ENCODE data around the gene POU2F3.

The POU2F3 gene

GRCh38 chr11:120239713-120240640 lies at the start of gene POU2F3:
Gene POU2F3, plus strand, starts transcription at chr11:120240140. Its CDS starts 204 bp downstream, at chr11:120240344.
- Histone ChIP-seq H3K9me3 (ENCODE audit: control insufficient read depth in 1 of 2, low read length in 2 of 2) (no peaks in the 10 kb centered on the region), H3K27me3 (ENCODE audit: low read depth, low read length) (peaks cover 20% of the 10 kb centered on the region), H3K36me3 (ENCODE audit: control insufficient read depth in 1 of 2, insufficient read depth in 2 of 2, low read length in 2 of 2) (no peaks in the 10 kb centered on the region), H3K27ac (ENCODE audit: low read length) (no peak within 1 kb of the TSS), H3K4me3 (ENCODE audit: low read depth in 1 of 2, low read length in 2 of 2) (no peak within 1 kb of the TSS), H3K4me1 (ENCODE audit: control insufficient read depth in 1 of 2, insufficient read depth in 2 of 2, low read length in 2 of 2) (peaks cover 3 to 9% of the 10 kb centered on the region in 2 donors)

GRCh38 chr11:120191058-120191457 lies 48.9 kb upstream of the POU2F3 start:
- H3K4me1 ChIP-seq (ENCODE audit: control insufficient read depth in 1 of 2, insufficient read depth in 2 of 2, low read length in 2 of 2): peaks cover 14 to 17% of the 10 kb centered on the region in 2 donors
- no peaks in the 10 kb centered on the region for H3K9me3 ChIP-seq (ENCODE audit: control insufficient read depth in 1 of 2, low read length in 2 of 2)
- H3K36me3 ChIP-seq (ENCODE audit: control insufficient read depth in 1 of 2, insufficient read depth in 2 of 2, low read length in 2 of 2): no peaks in the 10 kb centered on the region
- H3K4me3 ChIP-seq (ENCODE audit: low read depth in 1 of 2, low read length in 2 of 2): no peak overlapping the region
- H3K27ac ChIP-seq (ENCODE audit: low read length): no peak overlapping the region
- H3K27me3 ChIP-seq (ENCODE audit: low read depth, low read length): no peaks in the 10 kb centered on the region

- H3K36me3 ChIP-seq (ENCODE audit: control insufficient read depth in 1 of 2, insufficient read depth in 2 of 2, low read length in 2 of 2): no peaks in the 10 kb centered on the region
- no peak overlapping the region for H3K27ac ChIP-seq (ENCODE audit: low read length)
- no peak overlapping the region for H3K4me3 ChIP-seq (ENCODE audit: low read depth in 1 of 2, low read length in 2 of 2)
- no peaks in the 10 kb centered on the region for H3K9me3 ChIP-seq (ENCODE audit: control insufficient read depth in 1 of 2, low read length in 2 of 2)
- H3K4me1 ChIP-seq (ENCODE audit: control insufficient read depth in 1 of 2, insufficient read depth in 2 of 2, low read length in 2 of 2): peaks cover 6 to 7% of the 10 kb centered on the region in 2 donors
- H3K27me3 ChIP-seq (ENCODE audit: low read depth, low read length): no peaks in the 10 kb centered on the region
These were observed 46.9 kb upstream of the POU2F3 start for GRCh38 chr11:120192831-120193625.

GRCh38 chr11:120194166-120194565 lies 45.8 kb upstream of the POU2F3 start:
- H3K27ac ChIP-seq (ENCODE audit: low read length): no peak overlapping the region
- peaks cover 0 to 7% of the 10 kb centered on the region in 2 donors for H3K4me1 ChIP-seq (ENCODE audit: control insufficient read depth in 1 of 2, insufficient read depth in 2 of 2, low read length in 2 of 2)
- no peaks in the 10 kb centered on the region for H3K27me3 ChIP-seq (ENCODE audit: low read depth, low read length)
- no peaks in the 10 kb centered on the region for H3K36me3 ChIP-seq (ENCODE audit: control insufficient read depth in 1 of 2, insufficient read depth in 2 of 2, low read length in 2 of 2)
- no peak overlapping the region for H3K4me3 ChIP-seq (ENCODE audit: low read depth in 1 of 2, low read length in 2 of 2)
- no peaks in the 10 kb centered on the region for H3K9me3 ChIP-seq (ENCODE audit: control insufficient read depth in 1 of 2, low read length in 2 of 2)

- H3K36me3 ChIP-seq (ENCODE audit: control insufficient read depth in 1 of 2, insufficient read depth in 2 of 2, low read length in 2 of 2): no peaks in the 10 kb centered on the region
- no peak overlapping the region for H3K4me3 ChIP-seq (ENCODE audit: low read depth in 1 of 2, low read length in 2 of 2)
- H3K4me1 ChIP-seq (ENCODE audit: control insufficient read depth in 1 of 2, insufficient read depth in 2 of 2, low read length in 2 of 2): peaks cover 0 to 7% of the 10 kb centered on the region in 2 donors
- H3K27me3 ChIP-seq (ENCODE audit: low read depth, low read length): no peaks in the 10 kb centered on the region
- H3K27ac ChIP-seq (ENCODE audit: low read length): no peak overlapping the region
- H3K9me3 ChIP-seq (ENCODE audit: control insufficient read depth in 1 of 2, low read length in 2 of 2): no peaks in the 10 kb centered on the region
These were observed 44.2 kb upstream of the POU2F3 start for GRCh38 chr11:120195601-120196320.

GRCh38 chr11:120196826-120197225 lies 43.1 kb upstream of the POU2F3 start:
- no peaks in the 10 kb centered on the region for H3K27me3 ChIP-seq (ENCODE audit: low read depth, low read length)
- no peak overlapping the region for H3K4me3 ChIP-seq (ENCODE audit: low read depth in 1 of 2, low read length in 2 of 2)
- no peaks in the 10 kb centered on the region for H3K9me3 ChIP-seq (ENCODE audit: control insufficient read depth in 1 of 2, low read length in 2 of 2)
- H3K4me1 ChIP-seq (ENCODE audit: control insufficient read depth in 1 of 2, insufficient read depth in 2 of 2, low read length in 2 of 2): peaks cover 0 to 7% of the 10 kb centered on the region in 2 donors
- no peak overlapping the region for H3K27ac ChIP-seq (ENCODE audit: low read length)
- H3K36me3 ChIP-seq (ENCODE audit: control insufficient read depth in 1 of 2, insufficient read depth in 2 of 2, low read length in 2 of 2): no peaks in the 10 kb centered on the region

- no peak overlapping the region for H3K27ac ChIP-seq (ENCODE audit: low read length)
- peaks cover 3 to 7% of the 10 kb centered on the region in 2 donors for H3K4me1 ChIP-seq (ENCODE audit: control insufficient read depth in 1 of 2, insufficient read depth in 2 of 2, low read length in 2 of 2)
- H3K27me3 ChIP-seq (ENCODE audit: low read depth, low read length): no peaks in the 10 kb centered on the region
These were observed 42.6 kb upstream of the POU2F3 start for GRCh38 chr11:120197251-120197891.

GRCh38 chr11:120197977-120198376 lies 42.0 kb upstream of the POU2F3 start:
- Histone ChIP-seq H3K9me3 (ENCODE audit: control insufficient read depth in 1 of 2, low read length in 2 of 2) (no peaks in the 10 kb centered on the region), H3K4me1 (ENCODE audit: control insufficient read depth in 1 of 2, insufficient read depth in 2 of 2, low read length in 2 of 2) (peaks cover 3 to 7% of the 10 kb centered on the region in 2 donors), H3K36me3 (ENCODE audit: control insufficient read depth in 1 of 2, insufficient read depth in 2 of 2, low read length in 2 of 2) (no peaks in the 10 kb centered on the region), H3K27ac (ENCODE audit: low read length) (no peak overlapping the region), H3K4me3 (ENCODE audit: low read depth in 1 of 2, low read length in 2 of 2) (no peak overlapping the region), H3K27me3 (ENCODE audit: low read depth, low read length) (no peaks in the 10 kb centered on the region)

More at GRCh38 chr11:120197251-120197891, 42.6 kb upstream of the POU2F3 start:
- H3K4me3 ChIP-seq (ENCODE audit: low read depth in 1 of 2, low read length in 2 of 2): no peak overlapping the region
- H3K36me3 ChIP-seq (ENCODE audit: control insufficient read depth in 1 of 2, insufficient read depth in 2 of 2, low read length in 2 of 2): no peaks in the 10 kb centered on the region
- no peaks in the 10 kb centered on the region for H3K9me3 ChIP-seq (ENCODE audit: control insufficient read depth in 1 of 2, low read length in 2 of 2)

GRCh38 chr11:120198403-120198786 lies 41.5 kb upstream of the POU2F3 start:
- Histone ChIP-seq H3K27me3 (ENCODE audit: low read depth, low read length) (no peaks in the 10 kb centered on the region), H3K4me1 (ENCODE audit: control insufficient read depth in 1 of 2, insufficient read depth in 2 of 2, low read length in 2 of 2) (peaks cover 3 to 7% of the 10 kb centered on the region in 2 donors), H3K27ac (ENCODE audit: low read length) (no peak overlapping the region), H3K9me3 (ENCODE audit: control insufficient read depth in 1 of 2, low read length in 2 of 2) (no peaks in the 10 kb centered on the region), H3K36me3 (ENCODE audit: control insufficient read depth in 1 of 2, insufficient read depth in 2 of 2, low read length in 2 of 2) (no peaks in the 10 kb centered on the region), H3K4me3 (ENCODE audit: low read depth in 1 of 2, low read length in 2 of 2) (no peak overlapping the region)

- Histone ChIP-seq H3K4me1 (ENCODE audit: control insufficient read depth in 1 of 2, insufficient read depth in 2 of 2, low read length in 2 of 2) (peaks cover 3 to 7% of the 10 kb centered on the region in 2 donors), H3K36me3 (ENCODE audit: control insufficient read depth in 1 of 2, insufficient read depth in 2 of 2, low read length in 2 of 2) (no peaks in the 10 kb centered on the region), H3K27me3 (ENCODE audit: low read depth, low read length) (no peaks in the 10 kb centered on the region), H3K9me3 (ENCODE audit: control insufficient read depth in 1 of 2, low read length in 2 of 2) (no peaks in the 10 kb centered on the region), H3K27ac (ENCODE audit: low read length) (no peak overlapping the region), H3K4me3 (ENCODE audit: low read depth in 1 of 2, low read length in 2 of 2) (no peak overlapping the region)
These were observed 41.0 kb upstream of the POU2F3 start for GRCh38 chr11:120198787-120199469.
